SK-N-SH (cell line): ENCODE measurements around the gene PSMB5. TPM values are rescaled to one million over a fixed set of nuclear protein-coding genes. Genes with fewer than 3 reads are reported as not detected.

Experiments
- CTCF ChIA-PET: fragments of 300-600, 350-600 bp; formaldehyde crosslinking; extraction: SDS; loops from one replicate; lab custom pipeline; 2021; lab: Yijun Ruan, JAX
- POLR2A ChIA-PET: fragments of 350-600 bp; sonication (Branson Sonifier 250); formaldehyde crosslinking; extraction: SDS; loops from one replicate; lab custom pipeline; 2020; ENCODE audit warnings: antibody characterized with exemption, inconsistent platforms; lab: Yijun Ruan, JAX
- DNase-seq: peaks from one replicate; pipeline ENCODE4 v3.0.0; 2012
- H2AFZ ChIP-seq: fragments of 200-600 bp; sonication (generic); 2 replicates; pipeline ENCODE4 v1.8.1; 2016; ENCODE audit warnings: antibody characterized with exemption, mild to moderate bottlenecking, low read depth
- H3F3A ChIP-seq: fragments of 200-600 bp; sonication (generic); replicated peaks from 2 replicates; pipeline ENCODE3; 2016; ENCODE audit warnings: antibody characterized with exemption, mild to moderate bottlenecking; ENCODE audit not compliant: insufficient read depth
- H3K27ac ChIP-seq, 2 experiments: fragments of 200-500 bp in 1 of 2; fragments of 200-600 bp in 1 of 2; sonication (Bioruptor generic) in 1 of 2; sonication (generic), shearing (Covaris generic) in 1 of 2; 2 replicates each; pipeline versions ENCODE4 v1.5.1 to v1.6.1; 2014 to 2016; ENCODE audit warnings: low read depth in 2 of 2, inconsistent platforms in 1 of 2, low read length in 1 of 2, mild to moderate bottlenecking in 1 of 2, mixed read lengths in 1 of 2
- H3K27me3 ChIP-seq: fragments of 200-600 bp; sonication (generic), shearing (Covaris generic); 2 replicates; pipeline ENCODE4 v1.6.1; 2016; ENCODE audit warnings: mixed run types; ENCODE audit not compliant: insufficient read depth
- H3K36me3 ChIP-seq, 2 experiments: fragments of 200-500 bp in 1 of 2; fragments of 200-600 bp in 1 of 2; sonication (Bioruptor generic) in 1 of 2; sonication (generic) in 1 of 2; replicated peaks in 1 of 2; 2 replicates each; pipeline versions ENCODE3 to v1.5.1; 2014 to 2016; ENCODE audit warnings: low read length in 1 of 2, mild to moderate bottlenecking in 1 of 2; ENCODE audit not compliant: insufficient read depth in 2 of 2, control insufficient read depth in 1 of 2
- H3K4me1 ChIP-seq, 2 experiments: fragments of 200-500 bp in 1 of 2; fragments of 200-600 bp in 1 of 2; sonication (Bioruptor generic) in 1 of 2; sonication (generic), shearing (Covaris generic) in 1 of 2; 2 replicates each; pipeline versions ENCODE4 v1.5.1 to v1.6.1; 2014 to 2016; ENCODE audit warnings: low read depth in 1 of 2, low read length in 1 of 2, mixed run types in 1 of 2; ENCODE audit not compliant: insufficient read depth in 2 of 2, control insufficient read depth in 1 of 2
- H3K4me2 ChIP-seq: fragments of 200-600 bp; sonication (generic), shearing (Covaris generic); 2 replicates; pipeline ENCODE4 v1.6.1; 2017; ENCODE audit warnings: mixed run types
- H3K4me3 ChIP-seq, 2 experiments: fragments of 200-500 bp in 1 of 2; fragments of 200-600 bp in 1 of 2; sonication (Bioruptor generic) in 1 of 2; sonication (generic), shearing (Covaris generic) in 1 of 2; 2 replicates each; pipeline versions ENCODE4 v1.5.1 to v1.8.1; 2014 to 2016; ENCODE audit warnings: low read depth in 2 of 2, inconsistent platforms in 1 of 2, low read length in 1 of 2, mild to moderate bottlenecking in 1 of 2, mixed read lengths in 1 of 2, moderate library complexity in 1 of 2
- H3K79me2 ChIP-seq: fragments of 200-600 bp; sonication (generic); 2 replicates; pipeline ENCODE4 v1.8.1; 2017; ENCODE audit warnings: mild to moderate bottlenecking; ENCODE audit not compliant: insufficient read depth
- H3K9ac ChIP-seq: fragments of 200-600 bp; sonication (generic); 2 replicates; pipeline ENCODE4 v1.6.1; 2017; ENCODE audit warnings: mixed run types
- H3K9me2 ChIP-seq: fragments of 200-600 bp; sonication (generic); 2 replicates; pipeline ENCODE4 v1.6.1; 2017; ENCODE audit warnings: mixed run types
- H3K9me3 ChIP-seq: fragments of 200-600 bp; sonication (generic); 2 replicates; pipeline ENCODE4 v1.6.1; 2017; ENCODE audit warnings: mixed run types, mild to moderate bottlenecking, moderate library complexity
- H4K20me1 ChIP-seq: fragments of 200-600 bp; sonication (generic); 2 replicates; pipeline ENCODE4 v1.6.1; 2017; ENCODE audit warnings: mild to moderate bottlenecking, mixed run types; ENCODE audit not compliant: insufficient read depth
- ELF1 ChIP-seq: IDR thresholded peaks from 2 replicates; pipeline ENCODE4 v1.4.0; 2012
- FOXJ3 ChIP-seq: sonication (generic); formaldehyde crosslinking; IDR thresholded peaks from 2 replicates; pipeline ENCODE4 v1.5.1; 2020; ENCODE audit warnings: mild to moderate bottlenecking, missing genetic modification reagents
- GATA2 ChIP-seq: sonication (generic); formaldehyde crosslinking; IDR thresholded peaks from 2 replicates; pipeline ENCODE4 v1.5.0; 2020; ENCODE audit warnings: mild to moderate bottlenecking, missing genetic modification reagents
- IRF3 ChIP-seq: fragments of 150-350 bp; IDR thresholded peaks from 2 replicates; pipeline ENCODE4 v1.6.1; 2016; ENCODE audit warnings: mild to moderate bottlenecking, low read depth, low read length
- MAX ChIP-seq: IDR thresholded peaks from 2 replicates; pipeline ENCODE4 v1.4.0; 2012; ENCODE audit warnings: low read depth
- MEF2A ChIP-seq: IDR thresholded peaks from 2 replicates; pipeline ENCODE4 v1.4.0; 2012; ENCODE audit warnings: low read depth, borderline replicate concordance
- PBX3 ChIP-seq: IDR thresholded peaks from 2 replicates; pipeline ENCODE4; 2012
- POLR2AphosphoS5 ChIP-seq: IDR thresholded peaks from 2 replicates; pipeline ENCODE4 v1.6.1; 2012; ENCODE audit warnings: low read depth, low read length
- RAD21 ChIP-seq: IDR thresholded peaks from 2 replicates; pipeline ENCODE4 v1.6.1; 2012; ENCODE audit warnings: mild to moderate bottlenecking, low read length
- RCOR1 ChIP-seq: fragments of 150-350 bp; IDR thresholded peaks from 2 replicates; pipeline ENCODE4 v1.6.1; 2017; ENCODE audit warnings: antibody characterized with exemption, low read length
- SMC3 ChIP-seq: IDR thresholded peaks from 2 replicates; pipeline ENCODE4 v1.6.1; 2012; ENCODE audit warnings: low read depth, low read length, improper control_type of control experiment
- TCF12 ChIP-seq: IDR thresholded peaks from 2 replicates; pipeline ENCODE4 v1.4.0; 2012
- USF1 ChIP-seq: IDR thresholded peaks from 2 replicates; pipeline ENCODE4 v1.4.0; 2012; ENCODE audit warnings: low read depth, borderline replicate concordance
- USF2 ChIP-seq: fragments of 150-350 bp; IDR thresholded peaks from 2 replicates; pipeline ENCODE4 v1.6.1; 2017; ENCODE audit warnings: antibody characterized with exemption, low read length, low read depth, borderline replicate concordance
- WGBS: methylation state at CpG from one replicate; pipeline ENCODE4 v1.1.6; 2017; ENCODE audit warnings: low lambda C conversion rate; 5-methylcytosine and 5-hydroxymethylcytosine counted together
- polyA plus RNA-seq, 3 experiments: library from polyadenylated mRNA; depleted of rRNA; stranded (reverse); fragments of >200 nt; gene quantifications; 2 replicates each; pipeline ENCODE4 v1.2.3, GENCODE V29; 2012

The PSMB5 gene
- polyA plus RNA-seq, 1 of the 3 experiments (the other 2 are of a cell fraction) = 337 TPM

- Histone ChIP-seq H3K79me2 (no peaks in the 10 kb centered on the region), H3K4me2 (peak overlapping the region; percentile 1; the same call in 1 of the 2 replicates), H3K27ac (no peak overlapping the region), H3K4me3 (no peak overlapping the region), H3K9me3 (no peaks in the 10 kb centered on the region), H3K9me2 (no peaks in the 10 kb centered on the region), H3K4me1 (peaks cover 0 to 11% of the 10 kb centered on the region in 2 experiments; a peak in 1 of 4 replicates), H3K9ac (no peak overlapping the region), H3K36me3 (peaks cover 0 to 5% of the 10 kb centered on the region in 2 experiments), H3F3A (peaks cover 7% of the 10 kb centered on the region), H4K20me1 (no peaks in the 10 kb centered on the region), H3K27me3 (no peaks in the 10 kb centered on the region), H2AFZ (no peak overlapping the region)
- no peak for DNase-seq
- CTCF ChIA-PET = interaction anchor here (0.9 to 33.1 kb wide), 4 partner anchors 8 to 59 kb away, joined by 3 to 1566 read pairs (median 8); partner anchors contain the start of gene AJUBA
- WGBS = 67% methylated on average over 6 of the region's 6 CpGs
- POLR2A ChIA-PET = interaction anchor here (1.0 kb wide), 1 partner anchor 41 kb away, joined by 3 read pairs; no protein-coding TSS in a partner anchor
- TF ChIP-seq PBX3 (no peak), FOXJ3 (no peak), RAD21 (no peak), USF1 (no peak), GATA2 (CRISPR knock-in tag) (no peak), MEF2A (no peak), IRF3 (no peak)
These were observed 12.4 kb upstream of the PSMB5 start for GRCh38 chr14:23047034-23047634.

GRCh38 chr14:23045419-23046357 lies 11.0 kb upstream of the PSMB5 start:
- DNase-seq = no peak
- H3K9ac ChIP-seq = no peak overlapping the region
- peak overlapping the region; percentile 65; the same call in 1 of the 2 replicates for H2AFZ ChIP-seq

More at GRCh38 chr14:23045419-23046357, 11.0 kb upstream of the PSMB5 start:
- TF ChIP-seq POLR2AphosphoS5 (no peak), IRF3 (no peak), TCF12 (no peak), MAX (no peak), SMC3 (no peak), RCOR1 (no peak), ELF1 (no peak), USF2 (no peak)
- H3K9me2 ChIP-seq = no peaks in the 10 kb centered on the region
- H3K4me2 ChIP-seq = no peak overlapping the region
- H4K20me1 ChIP-seq = no peaks in the 10 kb centered on the region
- POLR2A ChIA-PET = interaction anchor here (0.7 kb wide), 1 partner anchor 10 kb away, joined by 3 read pairs; no protein-coding TSS in a partner anchor
- H3K79me2 ChIP-seq = no peaks in the 10 kb centered on the region
- no peaks in the 10 kb centered on the region for H3K27me3 ChIP-seq
- CTCF ChIA-PET = interaction anchor here (2.6 to 33.1 kb wide), 2 partner anchors 13 to 58 kb away, joined by 10 to 1566 read pairs; partner anchors contain the start of gene AJUBA
- 89% methylated on average over 10 of the region's 13 CpGs for WGBS
- H3K4me3 ChIP-seq = no peak overlapping the region
- H3K9me3 ChIP-seq = no peaks in the 10 kb centered on the region
- H3K36me3 ChIP-seq = peaks cover 0 to 2% of the 10 kb centered on the region in 2 experiments
- H3K27ac ChIP-seq = no peak overlapping the region
- peaks cover 7% of the 10 kb centered on the region for H3F3A ChIP-seq
- peaks cover 0 to 11% of the 10 kb centered on the region in 2 experiments; a peak in 1 of 4 replicates for H3K4me1 ChIP-seq
